Motor neuron (in vitro differentiated cells): ENCODE measurements around the gene TMCC1. TPM values are rescaled to one million over a fixed set of nuclear protein-coding genes. Genes with fewer than 3 reads are reported as not detected.
"Not testable (repeated sequence)": the region's sequence is repeated elsewhere in the genome, so short reads cannot be mapped to it uniquely, and the experiment has no call there.

Experiments
- ATAC-seq, 8 experiments: fragments of 200-7000 bp; cut with Tn5 transposase; replicated peaks in 6 of 8; 2 replicates each; pipeline ENCODE4 v1.8.0; 2021; ENCODE audit warnings: mild to moderate bottlenecking in 8 of 8, moderate library complexity in 8 of 8
- H3K27ac ChIP-seq, 2 donors: fragments of 250-450 bp; sonication (Bioruptor Pico); 2 replicates each; pipeline ENCODE4 v1.9.0; 2021; ENCODE audit warnings: antibody characterized with exemption in 2 of 2, mild to moderate bottlenecking in 2 of 2, moderate library complexity in 1 of 2
- H3K4me1 ChIP-seq, 2 donors: fragments of 250-450 bp; sonication (Bioruptor Pico); replicated peaks in 1 of 2; 2 replicates each; pipeline ENCODE4 v1.6.1; 2021; ENCODE audit warnings: antibody characterized with exemption in 2 of 2, mild to moderate bottlenecking in 2 of 2, moderate library complexity in 1 of 2
- H3K4me3 ChIP-seq, 5 donors: fragments of 250-450 bp; sonication (Bioruptor Pico); 2 replicates each; pipeline ENCODE4 v1.9.0; 2021; ENCODE audit warnings: antibody characterized with exemption in 5 of 5, mild to moderate bottlenecking in 5 of 5, moderate library complexity in 4 of 5
- WGBS, 10 experiments: fragments of 450-650 bp; shearing (Covaris generic); methylation state at CpG; one replicate each; pipeline ENCODE4 v1.0.0; 2022; 5-methylcytosine and 5-hydroxymethylcytosine counted together
- in situ Hi-C, 9 experiments: fragments of 400-800 bp; cut with MboI; loops; one replicate each; pipeline ENCODE4 v1.15.0; 2021; ENCODE audit warnings: low sequenced_read_pairs in 9 of 9, low pct_unique_long_range_greater_than_20kb in 2 of 9; ENCODE audit not compliant: unreplicated experiment in 9 of 9
- total RNA-seq, 8 experiments: library from RNA; unstranded; fragments of 300-600 nt; gene quantifications; 2 replicates each; pipeline versions ENCODE4 v1.2.3 to v1.2.4, GENCODE V29; 2022

TMCC1 gene
- total RNA-seq, 8 experiments from 2014 or later = 20.0 to 53.2 (median 33.8) TPM

- H3K4me1 ChIP-seq, in situ Hi-C loops, H3K27ac ChIP-seq, H3K4me3 ChIP-seq, ATAC-seq: not testable (repeated sequence)
- 43 to 100% (median 84%) methylated on average over 1 to 2 of the region's 2 CpGs; no CpG with 5 or more reads in 2 of the 10 experiments for WGBS, 10 experiments
These were observed 142.4 kb downstream of the TMCC1 start for GRCh38 chr3:129751105-129751504.

GRCh38 chr3:129749692-129750091 lies 143.8 kb downstream of the TMCC1 start:
- no peak overlapping the region for H3K27ac ChIP-seq
- H3K4me3 ChIP-seq = no peak overlapping the region
- in situ Hi-C loops = no loop called here
- ATAC-seq = no peak
- no peaks in the 10 kb centered on the region for H3K4me1 ChIP-seq

DNA sequence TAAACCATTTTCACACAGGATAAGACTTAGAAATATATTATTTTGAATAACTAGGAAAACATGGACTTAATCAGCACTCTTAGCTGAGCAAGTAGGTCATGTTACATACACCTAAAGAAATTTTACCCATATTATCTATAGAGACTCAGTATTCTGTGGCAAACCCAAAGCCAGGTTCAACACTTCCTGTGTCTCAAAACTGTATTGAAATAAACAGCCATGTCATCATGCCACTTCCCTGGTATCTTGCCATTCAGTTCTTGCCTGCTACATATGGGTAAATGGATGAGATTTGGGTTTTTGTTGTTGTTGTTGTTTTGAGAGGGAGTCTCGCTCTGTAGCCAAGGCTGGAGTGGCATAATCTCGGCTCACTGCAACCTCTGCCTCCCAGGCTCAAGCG lies 145.5 kb downstream of the TMCC1 start:
- in situ Hi-C loops = no loop called here
- Histone ChIP-seq H3K4me1 (no peaks in the 10 kb centered on the region), H3K27ac (no peak overlapping the region), H3K4me3 (no peak overlapping the region)
- ATAC-seq = no peak
- WGBS, 10 experiments = 81 to 100% (median 100%) methylated on average over 1 to 3 of the region's 3 CpGs; no CpG with 5 or more reads in 4 of the 10 experiments

GRCh38 chr3:129747136-129747535 lies 146.4 kb downstream of the TMCC1 start:
- ATAC-seq = peak in 1 of 8 experiments; percentile 48
- in situ Hi-C loops = no loop called here
- no peak overlapping the region for H3K4me3 ChIP-seq
- no peak overlapping the region for H3K27ac ChIP-seq
- no peaks in the 10 kb centered on the region for H3K4me1 ChIP-seq
- WGBS, 10 experiments = 0 to 91% (median 77%) methylated on average over 1 to 4 of the region's 4 CpGs

- Histone ChIP-seq H3K4me1 (peaks cover 0 to 3% of the 10 kb centered on the region in 2 donors), H3K27ac (no peak overlapping the region), H3K4me3 (no peak overlapping the region)
- in situ Hi-C loops = no loop called here
- no peak for ATAC-seq
These were observed 146.9 kb downstream of the TMCC1 start for GRCh38 chr3:129746629-129747028.

DNA sequence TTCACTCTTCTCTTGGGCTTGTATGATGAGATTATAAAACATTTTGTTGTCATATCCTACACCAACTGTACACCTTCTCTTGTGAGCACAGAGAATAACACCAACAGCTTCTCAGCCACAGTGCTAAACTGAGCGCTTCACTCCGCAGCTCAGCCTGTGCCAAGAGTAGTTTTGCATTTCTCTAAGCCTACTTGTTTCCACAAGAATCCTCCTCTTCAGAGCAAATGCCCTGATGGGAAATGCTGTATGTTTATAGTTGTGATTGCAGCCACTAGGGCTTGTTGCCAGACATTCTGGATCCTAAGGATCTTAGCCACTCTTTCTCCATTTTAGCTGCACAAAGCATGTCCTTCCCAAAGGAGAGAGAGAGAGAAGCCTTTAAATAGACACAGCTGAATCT lies 148.3 kb downstream of the TMCC1 start:
- Histone ChIP-seq H3K4me1 (peaks cover 0 to 5% of the 10 kb centered on the region in 2 donors), H3K4me3 (no peak overlapping the region), H3K27ac (no peak overlapping the region)
- in situ Hi-C loops = no loop called here
- 20 to 100% (median 88%) methylated on average over 1 to 2 of the region's 2 CpGs; no CpG with 5 or more reads in 4 of the 10 experiments for WGBS, 10 experiments
- ATAC-seq = peak in 5 of 8 experiments; percentile 36 to 92 (median 71)

- peaks cover 0 to 5% of the 10 kb centered on the region in 2 donors for H3K4me1 ChIP-seq
- no peak overlapping the region for H3K4me3 ChIP-seq
- WGBS, 10 experiments = 85 to 100% (median 95%) methylated on average over 1 to 2 of the region's 2 CpGs; no CpG with 5 or more reads in 1 of the 10 experiments
- ATAC-seq = no peak
- H3K27ac ChIP-seq = no peak overlapping the region
- in situ Hi-C loops = no loop called here
These were observed 151.7 kb downstream of the TMCC1 start for GRCh38 chr3:129741794-129742193.

- ATAC-seq = no peak
- WGBS, 10 experiments = 66 to 100% (median 83%) methylated on average over 1 to 3 of the region's 3 CpGs; no CpG with 5 or more reads in 1 of the 10 experiments
- in situ Hi-C loops = no loop called here
- no peak overlapping the region for H3K27ac ChIP-seq
- peaks cover 0 to 5% of the 10 kb centered on the region in 2 donors for H3K4me1 ChIP-seq
- H3K4me3 ChIP-seq = no peak overlapping the region
These were observed 153.4 kb downstream of the TMCC1 start for GRCh38 chr3:129740090-129740489.

GRCh38 chr3:129739634-129740033 lies 153.9 kb downstream of the TMCC1 start:
- ATAC-seq = no peak
- in situ Hi-C loops = no loop called here
- H3K4me1 ChIP-seq = peaks cover 0 to 5% of the 10 kb centered on the region in 2 donors
- no peak overlapping the region for H3K27ac ChIP-seq
- no peak overlapping the region for H3K4me3 ChIP-seq
- WGBS, 10 experiments = 87 to 100% (median 99%) methylated on average over 1 to 3 of the region's 3 CpGs

DNA sequence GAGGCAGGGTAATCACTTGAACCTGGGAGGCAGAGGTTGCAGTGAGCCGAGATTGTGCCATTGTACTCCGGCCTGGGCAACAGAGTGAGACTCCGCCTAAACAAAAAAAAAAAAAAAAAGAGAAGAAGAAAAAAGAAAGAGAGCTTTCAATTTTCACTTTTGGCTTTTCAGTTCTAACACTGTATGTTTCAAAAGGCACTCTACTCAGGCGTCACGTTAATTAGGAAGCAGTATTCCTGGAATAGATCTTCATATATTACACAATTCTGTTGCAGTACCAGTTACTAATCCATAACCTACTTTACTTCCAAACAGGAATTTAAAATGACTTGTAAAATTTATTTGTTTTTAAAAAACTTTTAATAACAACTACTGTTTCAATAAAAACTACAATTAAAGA lies 155.3 kb downstream of the TMCC1 start:
- ATAC-seq = no peak

DNA sequence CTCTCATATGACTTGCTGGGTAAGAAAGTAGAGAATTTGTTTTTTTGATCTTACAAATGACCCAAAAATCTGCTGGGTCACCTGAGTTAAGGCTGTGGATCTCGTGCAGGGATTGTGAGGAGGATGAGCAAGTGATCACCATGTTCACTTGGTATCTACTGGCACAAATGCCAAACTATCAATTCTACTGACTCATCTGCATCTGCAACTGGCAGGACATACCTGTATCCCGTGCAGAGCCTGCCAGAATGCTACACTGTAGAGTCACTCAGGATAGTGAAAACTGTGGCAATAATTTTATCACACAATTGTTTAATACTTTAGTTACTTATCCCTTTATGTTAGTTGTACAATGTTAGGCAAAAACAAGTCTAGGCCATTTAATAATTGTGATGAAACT lies 157.4 kb downstream of the TMCC1 start:
- ATAC-seq = no peak
- Histone ChIP-seq H3K4me3 (no peak overlapping the region), H3K4me1 (peaks cover 4 to 5% of the 10 kb centered on the region in 2 donors), H3K27ac (no peak overlapping the region)
- in situ Hi-C loops = no loop called here
- WGBS, 10 experiments = 73 to 100% (median 92%) methylated on average over 1 to 2 of the region's 2 CpGs; no CpG with 5 or more reads in 3 of the 10 experiments

More for the DNA sequence above, 155.3 kb downstream of the TMCC1 start:
- 54 to 100% (median 89%) methylated on average over 1 to 5 of the region's 5 CpGs; no CpG with 5 or more reads in 1 of the 10 experiments for whole genome bisulfite sequencing, 10 experiments
- peaks cover 0 to 5% of the 10 kb centered on the region in 2 donors for H3K4me1 ChIP-seq
- in situ Hi-C loops = no loop called here
- H3K27ac ChIP-seq = no peak overlapping the region
- H3K4me3 ChIP-seq = no peak overlapping the region

GRCh38 chr3:129735638-129736037 lies 157.9 kb downstream of the TMCC1 start:
- WGBS, 10 experiments = 44 to 100% (median 85%) methylated on average over 1 to 3 of the region's 4 CpGs; no CpG with 5 or more reads in 4 of the 10 experiments
- Histone ChIP-seq H3K4me3 (no peak overlapping the region), H3K27ac (no peak overlapping the region), H3K4me1 (peaks cover 4 to 5% of the 10 kb centered on the region in 2 donors)
- in situ Hi-C loops = no loop called here
- no peak for ATAC-seq

- ATAC-seq = no peak
- H3K4me3 ChIP-seq = no peak overlapping the region
- H3K4me1 ChIP-seq = peaks cover 4 to 5% of the 10 kb centered on the region in 2 donors
- no peak overlapping the region for H3K27ac ChIP-seq
- in situ Hi-C loops = no loop called here
- WGBS, 10 experiments = 92 to 100% (median 100%) methylated on average over 1 to 2 of the region's 2 CpGs; no CpG with 5 or more reads in 1 of the 10 experiments
These were observed 159.1 kb downstream of the TMCC1 start for GRCh38 chr3:129734449-129734848.

DNA sequence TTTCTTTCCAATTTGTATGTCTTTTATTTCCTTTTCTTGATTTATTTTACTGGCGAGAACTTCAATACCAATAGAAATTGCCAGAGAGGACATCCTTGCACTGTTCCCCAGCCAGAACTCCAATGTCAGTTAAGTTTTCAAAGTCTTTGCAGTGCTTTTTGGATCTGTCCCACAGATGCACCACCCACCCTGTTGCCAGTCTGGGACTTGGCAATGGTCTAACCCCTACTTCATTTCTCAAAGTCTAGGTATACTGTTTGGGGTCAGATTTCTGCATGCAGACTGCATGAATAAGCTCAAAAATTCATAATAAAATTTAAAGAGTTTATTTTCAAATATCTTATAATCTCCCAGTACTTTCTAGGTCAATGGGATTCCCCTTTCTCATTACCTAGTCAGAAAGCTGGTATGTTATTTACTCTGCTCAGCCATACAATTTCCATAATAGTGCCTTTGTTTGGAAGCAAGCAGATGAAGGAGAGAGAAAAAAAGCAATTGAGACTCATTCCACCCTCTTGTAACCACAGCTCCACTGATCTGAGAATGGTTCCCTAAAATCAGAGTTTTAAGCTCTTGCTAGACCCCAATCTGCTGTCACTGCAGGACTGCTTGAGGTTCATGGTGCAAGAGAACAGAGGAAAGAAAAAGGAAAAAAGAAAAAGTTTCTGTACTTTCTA lies 161.2 kb downstream of the TMCC1 start:
- in situ Hi-C loops = no loop called here
- Histone ChIP-seq H3K4me1 (peaks cover 4 to 5% of the 10 kb centered on the region in 2 donors), H3K4me3 (no peak overlapping the region), H3K27ac (no peak overlapping the region)
- WGBS, 10 experiments = 88 to 100% (median 100%) methylated on average over 1 of the region's 1 CpG
- ATAC-seq = peak in 4 of 8 experiments; percentile 25 to 84 (median 46)
